T-helper 2 cell (primary cell): ENCODE measurements around the gene H6PD.
A peak's percentile ranks its signal among the peaks of the same experiment; 100 is the strongest.

Experiments
- DNase-seq, 5 experiments: peaks; one replicate each; pipeline versions ENCODE4 v3.0.0 to v3.0.0-alpha.2; 2012 to 2022

Gene H6PD

DNA sequence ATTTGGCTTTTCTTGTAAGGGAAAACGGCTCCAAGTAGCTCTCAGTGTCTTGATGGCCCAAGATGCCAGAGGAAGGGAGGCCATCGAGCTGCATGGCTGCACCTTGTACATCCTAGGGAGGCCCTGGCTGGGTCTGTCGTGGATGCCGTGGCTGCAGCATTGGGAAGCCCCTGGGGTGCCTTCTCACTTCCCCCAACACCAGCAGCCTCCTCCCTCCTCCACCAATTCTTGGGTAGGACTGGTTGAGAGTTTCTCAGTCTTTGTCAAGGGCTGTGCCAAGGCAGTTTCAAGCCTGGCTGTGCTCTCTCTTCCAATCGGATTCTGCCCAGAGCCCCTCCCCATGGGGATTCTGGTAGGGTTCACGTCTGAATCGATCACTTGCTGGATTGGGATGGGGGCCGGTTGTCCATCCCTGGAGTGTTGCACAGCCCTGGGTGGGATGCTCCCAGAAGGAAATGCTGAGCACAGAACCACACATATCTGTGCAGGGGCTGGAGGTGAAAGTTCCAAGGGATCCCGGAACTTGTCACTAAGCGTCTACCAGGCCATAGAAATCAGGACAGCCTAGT, 44.1 kb downstream of the H6PD start:
- DNase-seq: no peak

DNA sequence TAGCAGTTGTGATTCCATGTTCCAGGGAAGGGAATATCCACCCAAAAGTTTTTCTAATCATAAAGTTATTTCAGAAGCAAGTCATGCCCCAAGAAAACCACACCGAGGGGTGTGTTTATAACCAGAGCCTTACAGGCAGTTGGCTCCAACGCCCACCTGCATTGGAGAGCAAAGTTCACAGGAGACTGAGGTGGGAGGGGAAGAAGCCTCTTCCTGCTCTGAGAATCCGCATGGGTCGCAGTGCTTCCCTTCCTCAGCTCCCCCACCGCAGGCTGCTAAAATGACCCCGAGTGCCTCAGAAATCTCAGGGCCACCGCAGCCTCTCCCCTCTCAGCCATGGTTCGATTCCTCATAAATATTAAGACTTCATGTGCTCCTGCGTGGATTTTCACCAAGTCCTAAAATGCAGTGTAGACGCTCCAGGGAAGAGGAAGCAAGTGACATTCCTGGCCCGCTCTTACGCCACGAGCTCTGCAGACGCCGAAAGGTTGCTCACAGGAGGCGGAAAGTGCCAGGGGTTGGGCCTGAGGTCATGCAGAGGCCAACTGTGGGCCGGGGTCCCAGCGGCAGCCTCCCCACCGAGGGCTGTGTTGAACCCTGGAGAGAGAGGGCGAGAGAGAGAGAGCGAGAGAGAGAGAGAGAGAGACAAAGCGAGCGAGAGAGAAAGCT, 44.7 kb downstream of the H6PD start:
- peak in 1 of 5 experiments; percentile 38 for DNase-seq

DNA sequence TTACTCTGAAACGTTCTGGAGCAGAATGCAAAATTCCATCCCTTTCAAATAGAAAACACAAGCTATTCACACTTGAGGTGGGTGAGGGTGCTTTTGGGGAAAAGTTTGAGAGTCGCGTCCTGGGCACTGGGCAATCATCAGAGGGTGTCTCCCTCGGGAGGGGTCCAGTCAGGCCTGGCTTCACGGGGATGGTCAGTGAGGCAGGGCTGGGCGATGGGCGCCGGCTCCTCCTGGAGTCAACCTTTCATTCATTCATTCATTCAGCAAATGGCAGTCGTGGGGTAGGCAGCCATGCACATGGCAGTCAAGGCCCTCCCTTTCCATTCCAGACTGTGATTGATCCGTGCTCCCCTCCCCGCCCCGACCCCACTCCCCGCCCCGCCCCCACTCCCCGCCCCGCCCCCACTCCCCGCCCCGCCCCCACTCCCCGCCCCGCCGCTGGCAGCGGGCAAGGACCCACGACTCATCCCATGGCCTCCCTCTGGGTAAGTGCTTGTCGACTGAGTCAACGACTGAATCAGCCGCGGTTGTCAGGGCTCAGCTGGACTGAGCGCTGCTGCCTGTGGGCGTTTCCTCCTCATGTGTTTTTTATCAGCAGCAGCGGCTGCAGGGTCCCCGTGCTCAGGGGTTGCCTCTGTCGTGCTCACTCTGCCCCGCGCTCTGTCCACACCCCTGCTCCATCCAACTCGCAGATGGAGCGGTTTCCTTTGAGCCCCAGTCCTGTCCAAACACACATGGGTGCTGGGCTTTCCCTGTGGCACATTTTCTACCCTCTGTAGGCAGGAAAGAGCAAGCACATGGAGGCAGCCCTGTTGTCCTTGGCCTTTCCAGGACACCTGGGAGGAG, 45.7 kb downstream of the H6PD start:
- DNase-seq: peak in 2 of 5 experiments; percentile 56 to 76

DNA sequence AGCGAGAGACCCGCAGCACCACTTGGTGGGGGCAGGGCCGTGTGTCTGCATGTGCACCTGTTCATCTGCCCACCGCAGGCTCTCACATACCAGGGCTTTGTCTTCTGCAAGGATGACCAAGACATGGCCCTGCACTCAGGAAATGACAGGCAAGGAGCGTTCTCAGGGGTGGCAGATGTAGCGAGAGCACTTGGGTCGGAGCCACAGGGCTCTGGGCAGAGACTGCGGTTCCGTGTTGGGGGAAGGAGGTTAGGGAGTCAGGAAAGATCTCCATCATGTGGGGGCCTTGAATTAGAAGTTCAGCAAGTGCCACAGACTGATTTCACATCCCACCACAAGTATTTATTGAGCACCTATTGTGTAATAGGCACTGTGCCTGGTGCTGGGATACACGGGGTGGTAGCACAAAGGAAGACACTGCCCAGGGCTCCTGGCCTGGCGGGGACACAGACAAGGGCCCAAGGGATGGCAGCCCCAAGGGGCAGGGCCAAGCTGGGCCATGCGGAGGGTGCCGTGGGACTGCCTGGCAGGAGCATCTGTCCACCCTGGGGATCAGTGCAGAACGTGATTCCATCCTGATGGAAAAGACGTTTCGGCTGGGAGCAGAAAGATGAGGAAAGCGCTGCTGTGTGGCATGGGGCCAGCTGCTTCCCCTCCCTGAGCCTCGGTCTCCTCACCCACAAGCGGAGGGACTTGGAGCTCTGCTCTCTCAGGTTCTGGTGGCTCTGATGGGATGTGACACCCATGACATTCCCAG, 46.7 kb downstream of the H6PD start:
- no peak for DNase-seq

DNA sequence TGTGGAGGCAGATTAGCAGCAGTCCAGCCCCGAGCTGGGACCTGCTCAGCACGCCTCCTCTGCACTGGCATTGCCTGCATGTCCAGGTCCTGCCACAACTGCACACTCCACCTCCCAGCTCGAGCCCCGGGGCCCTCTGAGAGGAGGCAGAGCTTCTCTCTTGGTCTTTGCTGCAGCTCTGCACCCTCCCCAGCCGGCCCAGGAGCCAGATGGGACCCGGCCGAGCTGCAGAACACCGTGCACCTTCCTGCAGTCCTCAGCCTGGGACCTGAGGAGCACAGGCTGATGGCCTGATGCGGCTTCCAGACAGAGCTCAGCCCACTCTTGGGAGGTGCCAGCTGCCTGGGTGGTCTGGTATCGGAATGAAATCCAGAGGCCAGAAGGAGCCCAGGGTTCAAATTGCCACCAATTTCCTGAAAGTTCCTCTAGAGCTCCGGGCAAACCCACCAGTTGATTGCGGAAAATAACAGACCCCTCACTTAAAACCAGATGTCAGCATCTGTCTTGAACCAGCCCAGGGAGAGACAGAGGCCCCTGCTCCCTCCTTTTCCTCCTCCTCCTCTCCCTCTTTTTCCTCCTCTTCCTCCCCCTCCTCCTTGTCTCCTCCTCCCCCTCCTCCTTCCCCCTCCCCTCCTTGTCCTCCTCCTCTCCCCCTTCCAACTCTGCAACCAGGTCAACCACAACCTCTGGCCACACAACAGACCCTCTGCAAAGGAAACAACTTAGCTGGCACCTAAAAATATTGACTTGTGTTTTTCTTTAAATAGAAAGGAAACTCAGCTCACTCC, 47.5 kb downstream of the H6PD start:
- peak in 1 of 5 experiments; percentile 49 for DNase-seq

DNA sequence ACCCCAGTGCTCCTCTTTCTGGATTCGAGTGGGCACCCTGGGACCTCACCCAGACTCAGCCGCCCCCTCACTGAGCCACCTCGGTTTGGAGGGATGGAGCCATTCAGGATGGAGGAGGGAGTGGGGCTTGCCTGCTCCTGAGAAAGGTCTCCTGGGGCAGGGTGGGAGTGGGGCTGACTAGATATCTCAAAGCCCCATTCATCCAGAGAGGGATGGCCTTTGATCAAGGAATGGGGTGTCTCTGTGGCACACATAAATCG, 48.1 kb downstream of the H6PD start:
- no peak for DNase-seq

DNA sequence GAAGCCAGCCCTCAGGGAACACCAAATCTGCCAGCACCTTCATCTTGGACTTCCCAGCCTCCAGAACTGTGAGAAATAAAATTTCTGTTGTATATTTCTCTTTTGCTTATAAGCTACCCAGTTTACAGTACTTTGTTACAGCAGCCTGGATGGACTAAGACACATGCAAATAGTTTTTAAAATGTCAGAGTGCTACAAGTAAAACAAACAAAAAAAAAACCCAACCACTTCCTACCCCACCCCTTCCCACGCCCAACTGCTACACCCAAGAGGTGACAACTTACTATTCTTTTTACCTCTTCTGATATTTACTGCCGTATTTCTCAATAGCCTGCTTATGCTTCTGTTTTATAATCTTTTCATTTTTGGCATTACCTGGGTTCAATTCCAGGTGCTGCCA, 49.5 kb downstream of the H6PD start:
- DNase-seq: peak in 1 of 5 experiments; percentile 85

DNA sequence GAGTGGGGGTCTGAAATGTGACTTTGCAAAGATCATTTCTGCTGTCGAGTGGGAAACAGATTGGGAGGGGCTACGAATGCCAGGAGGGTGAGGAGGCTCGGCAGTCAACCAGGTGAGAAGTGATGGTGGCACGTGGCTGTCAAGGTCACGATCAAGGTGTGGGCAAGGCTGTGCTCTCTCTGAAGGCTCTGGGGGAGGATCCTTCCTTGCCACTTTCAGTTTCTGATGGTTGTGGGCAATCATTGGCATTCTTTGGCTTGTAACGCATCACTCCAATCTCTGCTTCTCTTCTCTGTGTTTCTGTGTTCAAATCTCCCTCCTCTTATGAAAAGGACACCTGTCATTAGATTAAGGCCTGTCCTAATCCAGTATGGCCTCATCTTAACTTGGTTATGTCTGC, 52.0 kb downstream of the H6PD start:
- peak in 1 of 5 experiments; percentile 64 for DNase-seq

DNA sequence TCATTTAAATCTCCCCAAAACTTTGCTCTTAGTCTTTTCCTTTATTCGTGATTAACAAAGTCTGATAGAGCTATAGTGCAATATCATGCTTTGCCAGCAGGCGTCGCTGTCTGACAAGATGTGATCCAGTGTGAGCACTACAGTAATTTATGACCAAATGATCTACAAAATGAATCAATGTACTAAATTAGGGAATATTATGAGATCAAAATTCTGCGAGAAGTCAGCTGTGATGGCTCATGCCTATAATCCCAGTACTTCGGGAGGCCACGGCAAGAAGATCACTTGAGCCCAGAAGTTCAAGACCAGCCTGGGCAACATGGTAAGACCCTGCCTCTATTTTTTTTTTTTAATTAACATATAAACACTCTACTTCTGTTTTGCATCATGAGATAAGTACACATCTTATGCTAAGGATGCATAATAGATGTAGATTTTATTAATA, 54.5 kb downstream of the H6PD start:
- DNase-seq: peak; percentile 33 to 86 (median 72)

DNA sequence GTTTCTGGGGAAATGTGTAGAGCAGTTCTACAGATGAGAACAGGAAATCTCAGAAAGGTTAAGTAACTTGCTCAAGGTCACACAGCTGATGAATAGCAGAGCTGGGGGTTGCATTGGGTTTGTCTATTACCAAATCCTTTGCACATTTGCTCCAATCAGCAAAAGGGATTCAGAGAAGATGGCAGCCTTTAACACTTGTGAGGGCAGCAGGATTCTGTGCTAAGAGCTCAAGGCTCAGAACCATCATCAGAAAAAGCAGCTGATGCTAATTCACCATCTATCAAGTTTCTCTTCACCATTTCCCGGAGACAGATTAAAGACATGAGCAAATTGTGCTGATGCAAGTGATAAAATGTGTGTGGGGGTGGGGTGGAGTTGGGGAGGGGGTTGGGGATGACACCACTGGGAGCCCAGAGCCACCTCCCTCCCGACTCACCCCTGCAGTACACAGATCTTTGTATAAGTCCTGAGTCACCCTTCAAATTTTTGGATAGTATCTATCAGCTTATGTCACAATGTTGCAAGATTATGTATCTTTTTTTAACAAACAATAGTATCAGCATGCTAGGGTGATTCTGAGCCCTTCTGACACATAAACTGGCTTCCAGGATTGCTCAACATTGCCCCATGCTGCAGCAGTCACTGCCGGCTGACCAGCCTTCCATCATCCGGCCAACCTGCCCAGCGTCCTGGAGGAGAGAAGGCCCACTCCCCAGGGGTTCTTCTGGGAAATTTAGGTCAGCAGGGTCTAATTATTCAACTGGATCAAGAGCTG, 55.3 kb downstream of the H6PD start:
- peak in 1 of 5 experiments; percentile 58 for DNase-seq

DNA sequence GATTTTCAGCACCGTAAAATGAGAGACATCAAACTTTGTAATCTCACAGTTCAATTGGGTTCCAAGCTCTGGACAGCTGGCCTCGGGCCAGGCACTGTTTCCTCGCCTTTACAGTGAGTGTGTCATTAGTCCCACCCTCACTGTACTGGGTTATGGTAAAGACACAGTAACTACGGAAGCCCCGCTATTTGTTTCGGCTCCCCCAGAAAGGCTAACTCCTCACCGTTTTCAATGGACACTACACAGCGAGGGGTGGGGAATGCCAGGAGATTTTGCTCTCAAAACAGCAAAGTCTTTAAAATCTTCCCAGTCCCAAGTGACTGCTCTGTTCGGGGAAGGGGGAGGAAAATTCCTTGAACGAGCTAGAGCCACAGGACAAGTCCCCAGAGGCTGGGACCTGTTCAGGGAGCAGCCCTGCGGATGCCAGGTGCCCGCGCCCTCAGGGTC, 57.4 kb downstream of the H6PD start:
- DNase-seq: no peak

DNA sequence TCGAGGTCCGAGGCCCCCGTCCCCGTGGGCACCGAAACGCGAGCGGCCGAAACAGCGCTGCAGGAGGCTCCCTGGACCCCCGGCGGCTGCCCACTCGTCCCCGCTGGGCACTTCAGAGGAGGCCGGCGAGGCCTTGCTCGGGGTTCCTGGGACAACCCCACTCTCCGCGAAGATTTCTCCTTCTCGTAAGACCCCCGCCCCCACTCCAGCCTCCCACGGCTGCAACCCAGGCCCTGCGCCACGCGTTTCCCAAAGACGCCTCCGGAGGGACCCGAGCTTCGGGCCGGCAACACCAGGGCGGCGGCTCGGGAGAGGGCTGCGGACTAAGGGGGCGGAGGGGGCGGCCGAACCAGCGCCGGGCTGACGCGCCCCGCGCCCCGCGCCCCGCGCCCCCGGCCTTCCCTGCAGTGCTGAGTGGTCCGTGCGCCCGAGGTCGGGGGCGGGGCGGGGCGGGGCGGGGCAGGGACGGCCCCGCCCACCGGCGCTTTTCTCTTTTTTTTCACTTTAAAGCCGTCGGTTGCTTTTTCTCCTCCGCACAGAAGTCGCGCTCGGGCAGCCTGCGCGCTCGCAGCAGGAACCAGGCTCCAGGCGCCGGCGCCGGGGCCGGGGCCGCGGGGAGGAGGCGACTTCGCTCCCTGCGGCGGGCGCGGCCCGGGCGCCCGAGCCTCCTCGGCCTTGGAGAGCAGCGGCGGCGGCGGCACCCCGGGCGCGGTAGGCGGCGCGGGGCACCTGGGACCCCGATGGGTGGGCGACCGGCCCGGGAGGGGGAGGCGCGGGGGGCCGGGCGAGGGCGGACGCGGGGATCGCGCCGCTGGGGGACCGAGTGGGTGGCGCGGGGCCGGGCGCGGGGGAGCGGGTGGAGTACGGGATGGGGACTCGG, 58.0 kb downstream of the H6PD start, which contains the start of gene SPSB1:
Gene SPSB1 (plus strand): TSS at position 534 of the 880 bp plus-strand sequence. CDS start 62,998 bp downstream, outside the sequence.
- peak; percentile 16 to 84 (median 44) for DNase-seq

DNA sequence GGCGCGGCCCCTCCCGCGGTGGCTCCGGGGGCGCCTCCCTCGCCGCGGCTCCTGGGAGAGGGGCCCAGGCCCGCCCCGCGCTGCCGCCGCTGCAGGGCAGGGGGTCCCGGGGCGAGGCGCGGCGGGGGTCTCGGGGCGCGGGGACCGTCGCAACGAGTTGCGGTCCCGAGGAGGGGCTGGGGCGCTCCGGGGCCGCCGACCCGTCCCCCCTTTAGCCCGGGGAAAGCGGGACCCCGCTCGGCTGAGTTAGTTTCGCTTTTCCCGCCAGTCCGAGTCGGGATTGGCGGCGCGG, 58.6 kb downstream of the H6PD start:
- no peak for DNase-seq

DNA sequence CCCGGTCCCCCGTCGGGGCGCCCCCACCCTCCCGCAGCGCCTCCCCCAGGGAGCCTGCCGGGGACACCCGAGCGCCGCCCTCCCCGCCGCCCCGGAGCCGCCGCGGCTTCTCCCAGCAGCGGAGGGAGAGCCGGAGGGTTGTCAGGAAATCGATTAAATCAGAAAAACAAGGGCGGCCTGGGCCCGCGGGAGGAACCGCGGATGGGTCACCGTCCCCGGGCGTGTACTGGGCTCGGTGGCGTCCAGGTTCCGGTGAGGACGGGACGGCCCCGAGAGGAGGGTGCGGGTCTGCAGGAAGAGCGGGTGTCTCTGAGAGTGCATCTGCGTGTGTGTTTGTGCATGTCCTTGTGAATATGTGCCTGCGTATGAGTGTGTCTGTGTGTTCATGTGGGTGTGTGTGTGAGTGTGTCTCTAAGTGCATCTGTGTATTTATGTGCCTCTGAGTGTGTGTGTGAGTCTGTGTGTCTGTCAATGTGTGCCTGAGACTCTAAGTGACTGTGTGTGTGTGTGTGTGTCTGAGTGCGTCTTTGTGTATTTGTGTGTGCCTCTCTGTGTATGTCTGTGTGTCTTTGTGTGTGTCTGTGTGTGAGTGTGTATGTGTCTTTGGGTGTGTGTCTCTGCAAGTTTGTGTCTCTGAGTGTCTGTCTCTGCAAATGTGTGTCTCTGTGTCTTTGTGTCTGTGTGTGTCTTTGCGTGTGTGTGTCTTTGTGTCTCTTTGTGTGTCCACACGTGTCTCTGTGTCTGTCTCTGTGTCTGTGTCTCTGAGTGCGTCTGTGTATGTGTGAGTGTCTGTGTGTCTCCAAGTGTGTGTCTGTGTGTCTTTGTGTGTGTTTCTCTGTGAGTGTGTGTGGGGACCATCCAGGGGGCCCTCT, 59.2 kb downstream of the H6PD start:
- DNase-seq: peak in 4 of 5 experiments; percentile 24 to 71 (median 34)

DNA sequence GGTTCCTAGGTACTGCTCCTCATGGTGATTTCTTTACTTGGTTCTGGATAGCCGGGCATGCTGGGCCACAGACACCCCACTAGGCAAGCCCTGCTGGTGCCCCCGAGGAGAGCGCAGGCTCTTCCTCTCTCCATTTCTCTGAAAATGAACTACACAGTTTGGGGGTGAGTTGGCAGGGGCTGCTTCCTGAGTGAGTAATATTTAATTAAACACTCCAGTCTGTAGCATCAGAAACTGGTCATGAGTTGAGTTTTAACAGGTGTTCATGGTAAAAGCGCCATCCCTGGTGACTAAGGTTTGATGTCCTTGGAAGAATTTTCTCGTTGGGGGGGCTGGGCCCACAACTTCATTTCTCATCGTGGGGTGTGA, 59.8 kb downstream of the H6PD start:
- DNase-seq: peak in 1 of 5 experiments; percentile 15

DNA sequence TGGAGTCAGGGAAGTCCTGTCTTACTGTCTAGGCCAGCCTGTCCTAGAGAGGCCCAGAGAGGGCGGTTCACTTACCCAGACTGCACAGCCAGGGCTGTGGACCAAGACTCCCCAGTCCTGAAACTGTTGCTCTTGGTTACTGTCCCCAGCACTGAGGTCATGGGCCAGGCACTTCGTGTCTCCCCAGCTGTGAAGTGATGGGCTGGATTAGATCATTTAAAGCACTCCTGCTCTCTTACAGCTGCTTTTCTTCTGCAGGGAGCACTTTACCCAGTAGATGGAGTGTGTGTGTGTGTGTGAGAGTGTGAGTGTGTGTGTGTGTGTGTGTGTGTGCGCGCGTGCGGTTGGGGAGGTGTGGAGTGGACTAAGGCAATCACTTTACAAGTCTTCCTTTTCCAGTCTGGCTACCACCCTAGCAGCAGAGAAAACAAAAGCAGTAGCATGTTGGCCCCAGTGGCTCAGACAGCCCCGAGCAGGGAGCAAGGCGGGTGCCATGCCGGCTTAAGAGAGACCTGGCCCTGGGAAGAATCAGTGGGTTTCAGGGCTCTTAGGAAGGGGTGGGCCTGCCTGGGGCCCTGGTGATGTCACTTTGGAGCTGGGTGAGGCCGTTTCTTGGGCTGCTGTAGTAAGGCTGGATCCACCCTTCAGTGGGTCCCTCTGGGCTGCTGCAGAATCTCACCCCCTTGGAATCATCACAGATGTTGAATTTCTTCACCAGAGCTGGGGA, 60.5 kb downstream of the H6PD start:
- DNase-seq: peak in 1 of 5 experiments; percentile 80

DNA sequence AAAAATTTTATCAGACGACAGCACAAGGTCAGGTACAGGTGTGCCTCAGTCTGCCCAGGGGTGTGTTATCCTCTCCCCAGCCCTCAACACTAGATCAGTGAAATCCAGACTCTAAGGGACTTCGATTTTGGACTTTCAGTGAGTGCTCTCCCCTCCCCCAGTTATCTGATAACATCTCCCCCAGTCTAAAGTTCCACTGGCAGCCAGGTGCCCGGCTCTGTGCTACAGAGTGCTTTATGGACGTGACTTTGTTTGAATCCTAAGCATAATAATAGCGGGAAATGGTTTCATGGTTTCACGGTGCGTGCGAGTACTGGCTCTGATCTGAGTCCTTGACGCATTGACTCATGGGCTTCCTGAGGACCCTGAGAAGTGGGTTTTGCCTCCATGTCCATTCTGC, 61.3 kb downstream of the H6PD start:
- DNase-seq: no peak

DNA sequence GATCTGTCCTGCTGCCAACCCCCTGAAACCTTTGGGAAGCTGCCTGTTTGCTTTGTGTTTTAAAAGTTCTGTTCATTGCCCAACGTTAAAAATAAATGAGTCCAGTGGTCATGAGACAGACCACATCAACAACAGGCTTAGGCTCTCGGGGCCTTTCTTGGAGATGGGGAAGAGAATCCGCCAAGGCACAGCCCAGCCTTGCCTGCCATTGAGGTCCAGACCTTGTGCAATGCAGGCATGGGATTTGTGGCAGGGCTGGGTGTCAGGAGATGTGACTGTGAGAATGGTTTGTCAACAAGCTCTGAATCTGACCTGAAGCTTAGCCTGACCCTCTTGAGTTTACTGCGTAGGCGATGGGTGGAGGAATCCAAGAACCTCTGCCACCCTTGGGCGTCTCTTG, 62.3 kb downstream of the H6PD start:
- no peak for DNase-seq

DNA sequence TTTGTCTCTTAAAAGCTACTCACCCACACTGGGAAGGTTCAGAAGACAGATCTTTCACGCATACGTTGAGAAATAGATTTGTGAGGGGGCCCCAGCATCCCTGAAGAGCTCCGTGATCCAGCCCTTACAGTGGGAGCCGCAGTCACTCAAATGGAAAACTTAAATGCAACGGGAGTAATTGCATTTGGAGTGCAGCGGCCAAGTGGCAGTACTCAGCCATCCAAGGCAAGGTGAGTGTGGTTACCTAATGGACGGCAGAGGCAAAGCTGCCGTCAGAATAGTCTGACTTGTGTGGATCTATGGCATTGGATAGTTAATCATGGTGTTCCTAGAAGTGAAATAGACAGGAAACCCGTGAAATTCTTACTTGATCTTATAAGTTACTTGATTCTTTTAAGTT, 63.3 kb downstream of the H6PD start:
- DNase-seq: no peak
